AG04450 (cell line): ENCODE measurements around the gene SPO11. TPM values are rescaled to one million over a fixed set of nuclear protein-coding genes. Genes with fewer than 3 reads are reported as not detected.

Experiments
- CTCF ChIA-PET: fragments of 300-600, 350-600 bp; formaldehyde crosslinking; extraction: SDS; loops from one replicate; lab custom pipeline; 2022; ENCODE audit warnings: antibody characterized with exemption, inconsistent platforms; lab: Charles Lee
- POLR2A ChIA-PET: fragments of 350-600 bp; formaldehyde crosslinking; extraction: SDS; loops from one replicate; lab custom pipeline; 2021; ENCODE audit warnings: antibody characterized with exemption, inconsistent platforms; lab: Yijun Ruan, JAX
- DNase-seq: peaks from one replicate; pipeline ENCODE4 v3.0.0-alpha.2; 2011; ENCODE audit warnings: low read depth, low spot score
- H3K27ac ChIP-seq: one replicate; pipeline ENCODE4 v1.5.1; 2012; ENCODE audit warnings: low read depth, low read length, control low read depth
- H3K27me3 ChIP-seq: one replicate; pipeline ENCODE4 v1.6.0; 2012; ENCODE audit warnings: low read length; ENCODE audit not compliant: control insufficient read depth, insufficient read depth
- H3K4me3 ChIP-seq: 2 replicates; pipeline ENCODE4 v1.5.1; 2011; ENCODE audit warnings: mild to moderate bottlenecking, low read depth, low read length, control low read depth
- H3K9me3 ChIP-seq: 2 replicates; pipeline ENCODE4 v1.5.1; 2012; ENCODE audit warnings: low read length; ENCODE audit not compliant: control insufficient read depth, insufficient read depth
- polyA plus RNA-seq: library from polyadenylated mRNA; depleted of rRNA; stranded (reverse); fragments of >200 nt; gene quantifications from 2 replicates; pipeline ENCODE4 v1.2.3, GENCODE V29; 2011
- TF ChIP-seq, protein P1 (sequence below): IDR thresholded peaks from 2 replicates; pipeline ENCODE4 v1.5.1; 2011; ENCODE audit warnings: low read depth, low read length, control low read depth, inconsistent platforms

Gene SPO11
- polyA plus RNA-seq, 1 experiment = not detected

DNA sequence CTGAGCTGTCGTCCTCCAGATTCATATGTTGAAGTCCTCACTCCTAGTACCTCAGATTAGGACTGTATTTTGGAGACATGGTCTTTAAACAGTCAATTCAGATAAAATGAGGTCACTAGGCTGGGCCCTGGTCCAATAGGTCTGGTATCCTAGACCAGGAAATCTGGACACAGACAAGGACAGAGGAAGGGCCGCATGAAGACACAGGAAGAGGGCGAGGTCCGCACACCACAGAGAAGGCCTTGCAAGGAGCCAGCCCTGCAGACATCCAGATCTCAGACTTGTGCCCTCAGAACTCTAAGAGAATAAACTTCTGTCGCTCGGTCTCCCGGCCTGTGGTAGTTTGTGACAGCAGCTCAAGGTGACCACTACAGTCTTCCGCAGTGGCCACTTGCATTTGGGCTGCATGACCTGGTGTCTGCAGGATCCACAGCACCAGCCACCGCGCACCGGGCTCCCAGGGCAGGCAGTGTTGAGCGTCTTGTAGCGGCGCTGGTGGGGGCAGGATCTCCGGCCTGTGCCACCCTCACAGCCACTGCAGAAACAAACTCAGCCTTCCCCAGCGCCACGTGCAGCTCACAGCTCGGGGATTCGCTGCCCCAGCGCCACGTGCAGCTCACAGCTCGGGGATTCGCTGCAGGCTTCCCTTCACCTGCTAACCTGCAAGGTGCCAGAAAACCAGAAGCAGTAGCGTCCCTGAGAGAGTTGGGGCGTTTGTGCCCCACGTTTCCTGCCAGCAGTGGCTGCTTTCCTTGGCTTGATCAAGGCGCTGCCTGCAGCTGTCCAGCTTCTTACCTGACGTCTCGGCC lies 55.6 kb downstream of the SPO11 start:
- H3K27me3 ChIP-seq = no peaks in the 10 kb centered on the region
- TF ChIP-seq, protein P1, sequence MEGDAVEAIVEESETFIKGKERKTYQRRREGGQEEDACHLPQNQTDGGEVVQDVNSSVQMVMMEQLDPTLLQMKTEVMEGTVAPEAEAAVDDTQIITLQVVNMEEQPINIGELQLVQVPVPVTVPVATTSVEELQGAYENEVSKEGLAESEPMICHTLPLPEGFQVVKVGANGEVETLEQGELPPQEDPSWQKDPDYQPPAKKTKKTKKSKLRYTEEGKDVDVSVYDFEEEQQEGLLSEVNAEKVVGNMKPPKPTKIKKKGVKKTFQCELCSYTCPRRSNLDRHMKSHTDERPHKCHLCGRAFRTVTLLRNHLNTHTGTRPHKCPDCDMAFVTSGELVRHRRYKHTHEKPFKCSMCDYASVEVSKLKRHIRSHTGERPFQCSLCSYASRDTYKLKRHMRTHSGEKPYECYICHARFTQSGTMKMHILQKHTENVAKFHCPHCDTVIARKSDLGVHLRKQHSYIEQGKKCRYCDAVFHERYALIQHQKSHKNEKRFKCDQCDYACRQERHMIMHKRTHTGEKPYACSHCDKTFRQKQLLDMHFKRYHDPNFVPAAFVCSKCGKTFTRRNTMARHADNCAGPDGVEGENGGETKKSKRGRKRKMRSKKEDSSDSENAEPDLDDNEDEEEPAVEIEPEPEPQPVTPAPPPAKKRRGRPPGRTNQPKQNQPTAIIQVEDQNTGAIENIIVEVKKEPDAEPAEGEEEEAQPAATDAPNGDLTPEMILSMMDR = no peak
- POLR2A ChIA-PET = no interaction called here
- H3K9me3 ChIP-seq = peaks cover 5% of the 10 kb centered on the region; the same call in 1 of the 2 replicates
- no peak overlapping the region for H3K4me3 ChIP-seq
- H3K27ac ChIP-seq = no peak overlapping the region
- DNase-seq = no peak
- CTCF ChIA-PET = interaction anchor here (0.6 to 2.2 kb wide), 3 partner anchors 110 to 209 kb away, joined by 4 to 7 read pairs (median 6); no protein-coding TSS in a partner anchor

DNA sequence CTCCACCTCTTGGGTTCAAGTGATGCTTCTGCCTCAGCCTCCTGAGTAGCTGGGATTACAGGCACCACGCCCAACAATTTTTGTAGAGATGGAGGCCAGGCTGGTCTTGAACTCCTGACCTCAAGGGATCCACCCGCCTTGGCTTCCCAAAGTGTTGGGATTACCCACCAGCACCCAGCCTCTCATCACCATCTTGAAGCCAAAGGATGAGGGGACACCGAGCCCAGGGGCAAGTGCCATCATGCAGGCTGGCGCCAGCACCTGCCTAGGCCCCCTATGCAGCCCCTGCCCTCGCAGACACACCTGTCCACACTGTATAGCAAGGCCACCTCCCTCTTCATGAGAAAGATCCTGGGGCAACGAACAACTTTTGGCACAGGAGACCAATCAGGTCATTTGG lies 56.3 kb downstream of the SPO11 start:
- TF ChIP-seq, protein P1 = no peak
- DNase-seq = no peak
- Histone ChIP-seq H3K27me3 (no peaks in the 10 kb centered on the region), H3K4me3 (no peak overlapping the region), H3K9me3 (peaks cover 11% of the 10 kb centered on the region; the same call in 1 of the 2 replicates), H3K27ac (no peak overlapping the region)
- CTCF ChIA-PET = interaction anchor here (0.6 kb wide), 1 partner anchor 209 kb away, joined by 4 read pairs; no protein-coding TSS in a partner anchor
- POLR2A ChIA-PET = no interaction called here

DNA sequence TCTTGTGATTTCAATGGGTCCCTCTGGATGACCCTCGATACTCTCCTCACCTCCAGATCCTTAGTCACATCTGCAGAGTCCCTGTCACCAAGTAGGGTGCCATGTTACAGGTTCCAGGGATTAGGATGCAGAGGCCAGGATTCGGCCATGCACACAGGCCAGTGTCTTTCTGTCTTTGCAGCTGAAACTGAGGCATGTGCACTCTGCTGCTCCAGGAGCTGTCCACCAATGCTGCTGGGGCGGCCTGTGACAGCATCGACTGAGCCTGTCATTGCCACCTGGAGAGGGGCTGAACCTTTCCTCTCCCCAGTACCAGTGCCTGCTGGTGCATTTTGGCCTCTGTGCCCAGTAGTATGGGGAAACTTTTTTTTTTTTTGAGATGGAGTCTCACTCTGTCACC lies 57.2 kb downstream of the SPO11 start:
- ChIA-PET POLR2A (no interaction called here), CTCF (interaction anchor here (1.3 kb wide), 1 partner anchor 109 kb away, joined by 3 read pairs; no protein-coding TSS in a partner anchor)
- DNase-seq = no peak
- Histone ChIP-seq H3K27me3 (no peaks in the 10 kb centered on the region), H3K4me3 (no peak overlapping the region), H3K27ac (no peak overlapping the region), H3K9me3 (peaks cover 11% of the 10 kb centered on the region; the same call in 1 of the 2 replicates)
- TF ChIP-seq, protein P1 = no peak

DNA sequence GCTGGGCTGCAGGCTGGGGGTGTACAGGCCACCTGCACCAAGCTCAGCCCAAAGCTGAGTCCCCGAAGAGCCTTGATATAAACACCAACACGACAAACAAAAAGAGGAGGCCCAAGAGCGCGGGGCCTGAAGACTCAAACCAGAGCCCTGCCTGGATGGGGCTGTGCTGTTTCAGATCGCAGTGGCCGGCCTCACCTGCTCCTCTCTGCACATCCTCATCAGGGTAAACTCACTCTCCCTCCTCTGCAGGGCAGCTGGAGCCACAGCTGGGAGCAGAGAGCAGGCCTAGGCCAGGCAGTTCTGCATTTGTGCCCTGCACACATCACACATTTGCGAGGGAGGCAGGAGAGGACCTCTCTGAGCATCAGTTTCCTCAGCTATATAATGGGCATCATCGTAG lies 57.9 kb downstream of the SPO11 start:
- Histone ChIP-seq H3K4me3 (no peak overlapping the region), H3K27me3 (no peaks in the 10 kb centered on the region), H3K27ac (no peak overlapping the region), H3K9me3 (peaks cover 11% of the 10 kb centered on the region; the same call in 1 of the 2 replicates)
- ChIA-PET POLR2A (no interaction called here), CTCF (interaction anchor here (0.6 to 1.4 kb wide), 3 partner anchors 108 to 1163 kb away, joined by 3 to 5 read pairs (median 3); no protein-coding TSS in a partner anchor)
- DNase-seq = no peak
- TF ChIP-seq, protein P1 = no peak

DNA sequence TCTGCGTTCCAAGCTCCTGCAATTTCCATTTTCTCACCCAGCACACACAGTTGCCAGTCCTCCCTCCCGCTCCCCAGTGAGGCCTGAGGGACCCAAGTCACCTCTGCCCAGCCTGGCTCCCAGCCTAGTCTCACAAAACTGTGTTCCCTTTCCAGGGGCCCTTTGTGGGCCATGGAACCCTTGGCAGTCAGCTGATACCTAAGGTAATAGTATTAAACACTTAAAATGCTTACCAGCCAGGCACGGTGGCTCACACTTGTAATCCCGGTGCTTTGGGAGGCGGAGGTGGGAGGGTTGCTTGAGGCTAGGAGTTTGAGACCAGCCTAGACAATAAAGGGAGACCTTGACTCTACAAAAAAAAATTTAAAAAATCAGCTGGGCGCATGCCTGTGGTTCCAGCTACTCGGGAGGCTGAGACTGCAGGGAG lies 58.4 kb downstream of the SPO11 start:
- ChIA-PET CTCF (interaction anchor here (0.6 to 1.4 kb wide), 3 partner anchors 108 to 1163 kb away, joined by 3 to 5 read pairs (median 3); no protein-coding TSS in a partner anchor), POLR2A (no interaction called here)
- H3K4me3 ChIP-seq = no peak overlapping the region
- H3K9me3 ChIP-seq = peaks cover 11% of the 10 kb centered on the region; the same call in 1 of the 2 replicates
- TF ChIP-seq, protein P1 = no peak
- no peak for DNase-seq
- no peaks in the 10 kb centered on the region for H3K27me3 ChIP-seq
- H3K27ac ChIP-seq = no peak overlapping the region
